ENCODE measurements around the gene HCFC2. TPM values are rescaled to one million over a fixed set of nuclear protein-coding genes. Genes with fewer than 3 reads are reported as not detected.
"Not testable (repeated sequence)": the region's sequence is repeated elsewhere in the genome, so short reads cannot be mapped to it uniquely, and the experiment has no call there.

HCFC2 gene
- 5.0 and 8.5 TPM in 2 replicates for polyA plus RNA-seq (2014; cell fraction: cytosol; rRNA removed)
- polyA plus RNA-seq (2014; cell fraction: nucleus; rRNA removed), result 20.4 and 22.7 TPM in 2 replicates

DNA sequence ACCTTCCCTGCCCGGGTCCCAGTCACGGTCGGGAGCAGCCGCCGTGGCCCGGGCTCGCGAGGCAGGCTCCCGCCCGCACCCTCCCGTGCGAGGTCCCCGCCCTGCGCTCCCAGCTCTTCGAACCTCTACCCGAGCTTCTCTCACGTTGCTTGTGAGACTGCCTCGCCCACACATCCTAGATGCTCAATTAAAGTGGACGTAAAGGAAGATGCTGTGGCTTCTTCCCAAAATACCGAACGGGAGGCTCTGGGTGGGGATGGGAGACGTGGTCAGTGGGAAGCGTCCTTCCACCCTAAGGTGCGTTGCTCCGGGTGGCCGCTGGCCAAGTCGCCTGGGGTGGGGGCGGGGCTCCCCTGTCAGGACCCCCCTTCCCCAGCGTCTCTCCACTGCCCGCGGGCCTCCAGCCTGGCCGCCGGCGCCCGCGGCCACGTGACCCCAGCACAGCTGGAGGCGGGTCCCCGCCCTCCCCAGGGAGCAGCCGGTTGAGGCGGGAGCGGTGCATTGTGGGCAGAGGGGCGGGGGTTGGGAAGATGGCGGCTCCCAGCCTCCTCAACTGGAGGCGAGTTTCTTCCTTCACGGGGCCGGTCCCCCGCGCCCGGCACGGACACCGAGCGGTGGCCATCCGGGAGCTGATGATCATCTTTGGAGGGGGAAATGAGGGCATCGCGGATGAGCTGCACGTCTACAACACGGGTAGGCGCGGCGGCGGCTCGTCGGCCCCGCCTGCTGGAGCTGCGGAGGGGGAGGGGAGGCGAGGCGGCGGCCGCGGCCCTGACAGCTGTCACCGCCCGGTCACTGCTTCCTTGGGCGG, at the start of gene HCFC2:
Gene HCFC2, plus strand, starts transcription at position 501 of the 811 bp plus-strand sequence. Its CDS starts 30 bp downstream, at position 531.
- peak; percentile 93 for DNase-seq (ENCODE audit: low spot score)

DNA sequence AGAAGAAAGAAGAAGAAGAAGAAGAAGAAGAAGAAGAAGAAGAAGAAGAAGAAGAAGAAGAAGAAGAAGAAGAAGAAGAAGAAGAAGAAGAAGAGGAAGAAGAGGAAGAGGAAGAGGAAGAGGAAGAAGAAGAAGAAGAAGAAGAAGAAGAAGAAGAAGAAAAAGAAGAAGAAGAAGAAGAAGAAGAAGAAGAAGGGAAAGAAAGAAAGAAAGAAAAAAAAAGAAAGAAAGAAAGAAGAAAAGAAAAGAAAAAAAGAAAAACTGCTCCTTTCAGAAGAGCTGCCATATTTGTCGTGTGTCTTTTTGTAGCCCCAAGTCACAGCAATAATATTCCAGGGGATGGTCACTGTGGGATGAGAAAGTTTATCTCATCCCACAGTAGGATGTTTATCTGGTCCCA, 42.5 kb upstream of the HCFC2 start:
- not testable (repeated sequence) for DNase-seq (ENCODE audit: low spot score)

DNA sequence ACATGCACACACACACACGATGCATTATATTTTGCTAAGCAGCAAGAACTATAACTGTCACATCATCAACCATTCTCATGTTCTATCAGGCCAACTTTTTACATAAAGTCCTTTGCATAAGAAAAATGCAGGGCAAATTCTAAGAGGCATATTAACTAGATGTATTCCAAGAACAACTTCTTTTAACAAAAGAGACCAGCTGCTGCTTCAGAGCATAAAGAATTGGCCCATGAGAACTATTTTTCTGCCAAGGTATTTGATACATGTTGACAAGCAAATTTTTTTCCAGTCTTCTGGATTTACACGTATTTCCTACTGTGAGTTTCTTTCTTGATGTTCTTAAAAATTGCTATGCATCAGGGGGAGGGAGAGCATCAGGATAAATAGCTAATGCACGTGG, 41.5 kb upstream of the HCFC2 start:
- DNase-seq (ENCODE audit: low spot score), result no peak

DNA sequence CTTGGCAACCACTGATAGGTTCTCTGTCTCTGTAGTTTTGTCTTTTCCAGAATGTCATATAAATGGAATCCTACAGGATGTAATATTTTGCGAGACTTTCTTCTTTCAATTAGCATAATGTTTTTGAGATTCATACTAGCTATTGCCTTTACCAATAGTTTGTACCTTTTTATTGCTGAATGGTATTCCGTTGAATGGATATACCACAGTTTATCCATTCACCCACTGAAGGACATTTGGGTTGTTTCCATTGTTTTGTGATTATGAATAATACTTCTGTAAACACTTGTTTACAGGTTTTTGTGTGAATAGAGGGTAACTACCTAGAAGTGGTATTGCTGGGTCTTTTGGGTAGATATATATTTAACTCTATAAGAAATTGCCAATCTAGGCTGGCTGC, 40.6 kb upstream of the HCFC2 start:
- DNase-seq (ENCODE audit: low spot score), result no peak

DNA sequence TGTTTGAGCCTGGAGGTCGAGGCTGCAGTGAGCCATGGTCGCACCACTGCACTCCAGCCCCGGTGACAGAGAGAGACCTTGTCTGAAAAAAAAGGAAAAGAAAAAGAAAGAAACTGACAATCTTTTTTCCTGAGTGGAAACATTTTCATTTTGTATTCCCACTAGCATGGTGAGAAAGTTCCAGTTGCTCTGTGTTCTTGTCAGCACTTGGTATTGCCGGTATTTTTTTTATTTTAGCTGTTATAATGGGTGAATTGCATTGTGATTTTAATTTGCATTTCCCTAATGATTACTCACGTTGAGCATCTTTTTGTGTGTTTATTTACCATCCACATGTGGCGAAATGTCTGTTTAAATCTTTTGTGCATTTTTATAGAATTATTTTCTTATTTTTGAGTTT, 40.0 kb upstream of the HCFC2 start:
- no peak for DNase-seq (ENCODE audit: low spot score)

DNA sequence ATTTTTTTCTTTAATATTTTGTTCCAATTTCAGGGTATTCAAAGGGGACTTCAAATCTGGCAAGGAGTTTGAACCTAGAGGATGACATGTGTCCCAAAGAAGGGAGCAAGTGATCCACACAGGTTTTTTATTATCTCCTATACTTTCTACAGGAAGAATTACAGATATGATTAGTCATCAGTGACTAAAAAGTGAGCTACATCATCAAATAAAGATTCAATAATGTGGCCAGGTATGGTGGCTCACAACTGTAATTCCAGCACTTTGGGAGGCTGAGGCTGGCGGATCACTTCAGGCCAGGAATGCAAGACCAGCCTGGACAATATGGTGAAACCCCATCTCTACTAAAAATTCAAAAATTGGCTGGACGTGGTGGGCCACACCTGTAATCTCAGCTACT, 38.6 kb upstream of the HCFC2 start:
- DNase-seq (ENCODE audit: low spot score), result no peak

DNA sequence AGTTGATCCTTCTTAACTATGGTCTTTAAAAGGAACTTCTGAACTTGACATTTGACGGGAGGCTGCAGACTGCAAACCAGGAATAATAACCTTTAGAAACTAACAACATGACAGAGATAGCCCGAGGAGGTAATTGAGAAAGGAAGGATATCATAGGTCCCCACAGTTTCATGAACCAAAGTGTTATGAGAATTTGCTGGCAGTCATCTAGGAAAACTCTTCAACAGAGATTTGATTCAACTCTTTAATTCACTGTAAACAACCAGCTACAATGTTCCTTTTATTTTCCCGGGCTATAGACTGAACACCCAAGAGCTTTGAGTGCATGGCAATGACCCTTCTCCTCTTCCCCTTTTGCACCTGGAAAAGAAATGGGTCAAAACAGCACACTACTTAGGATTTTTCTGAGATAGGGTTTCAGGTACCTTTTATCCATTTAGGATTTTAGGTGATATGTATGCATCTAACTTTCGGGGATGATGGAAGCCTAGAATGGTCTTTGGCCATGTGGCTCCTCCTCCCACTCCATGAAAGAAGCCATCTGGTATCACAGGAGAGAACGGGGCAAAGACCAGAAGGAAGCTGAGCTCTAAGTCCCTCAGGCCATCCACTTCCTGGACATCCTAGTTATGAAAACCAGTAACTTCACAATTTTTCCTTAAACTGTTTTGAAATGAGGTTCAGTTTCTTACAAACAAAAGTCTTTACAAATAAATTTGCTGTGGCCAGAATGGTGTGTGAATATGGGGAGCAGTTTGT, 37.3 kb upstream of the HCFC2 start:
- no peak for DNase-seq (ENCODE audit: low spot score)

DNA sequence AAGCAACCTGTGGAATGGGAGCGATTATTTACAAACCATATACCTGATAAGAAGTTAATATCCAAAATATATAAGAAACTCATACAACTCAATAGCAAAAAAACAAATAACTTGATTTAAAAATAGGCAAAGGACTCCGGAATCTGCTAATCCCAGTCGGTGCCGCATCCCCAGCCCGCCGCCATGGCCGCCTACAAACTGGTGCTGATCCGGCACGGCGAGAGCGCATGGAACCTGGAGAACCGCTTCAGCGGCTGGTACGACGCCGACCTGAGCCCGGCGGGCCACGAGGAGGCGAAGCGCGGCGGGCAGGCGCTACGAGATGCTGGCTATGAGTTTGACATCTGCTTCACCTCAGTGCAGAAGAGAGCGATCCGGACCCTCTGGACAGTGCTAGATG, 33.7 kb upstream of the HCFC2 start:
- DNase-seq (ENCODE audit: low spot score), result not testable (repeated sequence)

DNA sequence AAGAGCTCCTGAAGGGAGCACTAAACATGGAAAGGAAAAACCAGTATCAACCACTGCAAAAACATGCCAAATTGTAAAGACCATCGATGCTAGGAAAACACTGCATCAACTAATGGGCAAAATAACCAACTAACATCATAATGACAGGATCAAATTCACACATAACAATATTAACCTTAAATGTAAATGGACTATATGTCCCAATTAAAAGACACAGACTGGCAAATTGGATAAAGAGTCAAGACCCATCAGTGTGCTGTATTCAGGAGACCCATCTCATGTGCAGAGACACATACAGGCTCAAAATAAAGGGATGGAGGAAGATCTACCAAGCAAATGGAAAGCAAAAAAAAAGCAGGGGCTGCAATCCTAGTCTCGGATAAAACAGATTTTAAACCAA, 28.2 kb upstream of the HCFC2 start:
- not testable (repeated sequence) for DNase-seq (ENCODE audit: low spot score)

DNA sequence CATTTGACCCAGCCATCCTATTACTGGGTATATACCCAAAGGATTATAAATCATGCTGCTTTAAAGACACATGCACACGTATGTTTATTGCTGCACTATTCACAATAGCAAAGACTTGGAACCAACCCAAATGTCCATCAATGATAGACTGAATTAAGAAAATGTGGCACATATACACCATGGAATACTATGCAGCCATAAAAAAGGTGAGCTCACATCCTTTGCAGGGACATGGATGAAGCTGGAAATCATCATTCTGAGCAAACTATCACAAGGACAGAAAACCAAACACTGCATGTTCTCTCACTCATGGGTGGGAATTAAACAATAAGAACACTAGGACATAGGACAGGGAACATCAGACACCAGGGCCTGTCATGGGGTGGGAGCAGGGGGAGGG, 24.6 kb upstream of the HCFC2 start:
- not testable (repeated sequence) for DNase-seq (ENCODE audit: low spot score)

DNA sequence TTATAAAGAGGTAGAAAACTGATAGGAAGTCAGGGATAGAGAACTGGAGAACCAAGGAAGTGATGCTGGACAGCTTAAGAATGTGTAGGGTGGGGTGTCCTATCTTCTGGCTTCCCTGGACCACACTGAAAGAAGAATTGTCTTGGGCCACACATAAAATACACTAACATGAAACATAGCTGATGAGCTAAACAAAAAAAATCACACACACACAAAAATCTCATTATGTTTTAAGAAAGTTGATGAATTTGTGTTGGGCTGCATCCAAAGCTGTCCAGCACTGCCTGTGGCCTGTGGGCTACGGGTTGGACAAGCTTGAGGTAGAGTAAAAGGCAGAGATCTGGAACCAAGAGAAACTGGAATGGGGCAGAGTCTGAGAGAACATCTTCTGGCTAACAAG, 21.8 kb upstream of the HCFC2 start:
- DNase-seq (ENCODE audit: low spot score), result no peak

DNA sequence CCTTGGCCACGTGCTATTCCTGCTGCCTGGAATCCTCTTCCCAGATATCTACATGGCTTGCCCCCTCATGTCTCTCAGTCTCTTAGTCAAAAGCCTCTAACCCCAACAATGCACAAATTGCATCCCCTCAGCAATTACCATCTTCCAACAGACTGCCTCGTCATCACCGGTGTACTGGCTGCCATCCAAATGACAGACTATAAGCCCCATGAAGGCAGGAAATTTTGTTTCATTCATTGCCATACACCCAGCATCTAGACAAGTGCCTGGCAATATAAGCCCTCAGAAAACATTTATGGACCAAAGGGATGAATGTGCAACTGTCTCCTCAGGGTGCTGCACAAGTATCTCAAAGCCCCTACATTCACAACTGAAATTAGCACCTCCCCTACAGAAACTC, 20.2 kb upstream of the HCFC2 start:
- DNase-seq (ENCODE audit: low spot score), result no peak

DNA sequence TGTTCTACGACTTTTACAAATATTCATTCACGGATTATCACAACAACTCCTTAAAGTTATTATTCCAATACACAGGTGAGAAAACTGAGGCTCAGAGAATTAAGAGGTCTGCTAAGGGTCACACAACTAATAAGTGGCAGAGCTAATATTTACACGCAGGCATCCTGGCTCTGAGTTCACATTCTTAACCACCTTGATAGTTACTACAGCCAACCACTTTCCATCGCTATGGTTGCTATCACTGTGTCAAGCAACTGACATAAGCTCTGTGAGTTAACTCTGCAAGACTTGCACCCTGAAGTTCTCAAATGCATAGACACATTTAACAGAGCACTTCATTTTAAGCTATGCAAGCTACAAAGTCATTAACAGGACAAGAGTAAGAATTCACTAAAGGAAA, 18.0 kb upstream of the HCFC2 start:
- DNase-seq (ENCODE audit: low spot score), result no peak

DNA sequence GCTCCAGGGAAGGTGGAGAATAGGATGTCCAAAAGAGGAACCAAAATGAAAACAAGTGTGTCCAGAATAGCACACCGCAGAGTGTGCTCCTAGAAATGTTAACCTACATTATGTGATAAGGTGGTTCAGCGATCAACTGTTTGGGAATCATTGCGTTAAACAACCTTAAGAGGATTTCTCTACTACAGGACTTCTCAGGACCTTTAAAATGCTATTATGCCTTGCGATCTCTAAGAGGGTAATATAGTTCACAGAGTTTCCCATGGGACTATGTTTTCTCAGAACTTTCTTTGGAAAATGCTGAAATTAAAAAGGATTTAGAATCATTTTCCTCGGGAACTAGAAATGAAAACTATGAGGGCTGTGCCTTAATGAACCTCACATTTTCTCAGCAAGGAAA, 16.2 kb upstream of the HCFC2 start:
- DNase-seq (ENCODE audit: low spot score), result no peak

DNA sequence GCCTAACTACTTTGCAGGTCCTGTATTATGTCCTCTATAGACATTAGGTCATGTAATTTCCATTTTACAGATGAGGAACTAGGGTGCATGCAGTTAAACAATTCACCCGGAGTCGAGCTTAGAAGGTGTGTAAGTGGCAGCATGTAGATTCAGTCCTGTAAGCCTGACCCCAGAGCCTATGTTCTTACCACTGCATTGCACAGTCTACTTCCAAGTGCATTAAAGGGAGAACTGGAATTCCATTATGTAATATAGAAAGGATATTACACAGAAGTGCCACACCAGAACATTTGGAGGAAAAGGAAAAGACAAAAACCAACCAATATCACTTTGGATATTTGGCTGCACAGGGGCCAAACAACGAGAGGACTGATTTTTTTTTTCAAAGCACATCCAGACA, 15.5 kb upstream of the HCFC2 start:
- no peak for DNase-seq (ENCODE audit: low spot score)

DNA sequence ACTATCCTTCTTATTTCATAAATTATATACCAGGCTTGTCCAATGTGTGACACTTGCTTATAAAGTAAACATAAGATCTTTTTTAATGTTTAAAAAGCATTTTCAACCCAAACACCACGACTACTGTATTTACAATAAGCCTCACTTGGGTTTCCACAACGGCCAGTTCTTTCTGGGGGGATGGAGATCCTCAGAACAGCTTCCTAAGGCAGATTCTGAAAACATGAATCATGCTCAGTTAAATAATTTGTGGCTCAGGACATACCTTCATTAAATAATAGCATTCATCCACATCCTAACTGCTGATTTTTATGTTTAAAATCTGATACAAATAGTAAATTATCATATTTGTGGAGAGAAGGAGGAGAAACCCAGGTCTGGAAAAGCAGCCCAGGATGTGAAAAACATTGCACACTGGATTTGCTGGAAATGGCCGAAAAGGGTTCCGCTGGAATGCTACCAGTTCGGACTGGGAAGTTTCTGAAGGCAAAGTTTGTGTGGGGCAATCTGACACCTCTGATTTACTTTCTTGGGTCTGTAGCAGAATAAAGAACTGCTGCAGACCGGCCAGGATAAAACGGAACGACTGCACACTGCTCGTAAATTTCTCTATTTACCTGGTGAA, 14.9 kb upstream of the HCFC2 start:
- no peak for DNase-seq (ENCODE audit: low spot score)

DNA sequence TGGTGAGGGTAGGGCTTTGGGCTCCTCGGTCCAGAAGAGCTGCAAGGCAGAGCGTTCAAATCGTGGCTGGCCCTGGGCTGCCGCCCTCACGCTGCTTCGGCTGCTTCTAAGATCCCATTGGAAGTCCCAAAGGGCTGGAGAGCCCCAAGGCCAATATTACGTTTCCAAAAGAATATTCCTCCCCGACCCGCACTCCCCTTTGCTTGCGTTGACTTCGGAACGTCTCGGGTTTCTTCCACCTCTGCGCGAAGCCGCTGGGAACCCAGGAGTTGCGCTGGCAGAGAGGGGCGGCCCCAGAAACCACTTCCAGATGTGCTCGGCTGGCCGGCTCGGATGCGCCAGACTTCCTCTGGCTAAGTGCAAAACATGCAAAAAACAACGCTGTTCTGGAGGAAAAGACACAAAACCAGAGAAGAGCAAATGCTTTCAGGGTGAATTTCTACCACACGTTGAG, 14.4 kb upstream of the HCFC2 start, which contains the start of gene GLT8D2:
Gene GLT8D2, minus strand, starts transcription at position 285 of the 454 bp plus-strand sequence. CDS start 30,539 bp downstream, outside the sequence.
- no peak for DNase-seq (ENCODE audit: low spot score)

DNA sequence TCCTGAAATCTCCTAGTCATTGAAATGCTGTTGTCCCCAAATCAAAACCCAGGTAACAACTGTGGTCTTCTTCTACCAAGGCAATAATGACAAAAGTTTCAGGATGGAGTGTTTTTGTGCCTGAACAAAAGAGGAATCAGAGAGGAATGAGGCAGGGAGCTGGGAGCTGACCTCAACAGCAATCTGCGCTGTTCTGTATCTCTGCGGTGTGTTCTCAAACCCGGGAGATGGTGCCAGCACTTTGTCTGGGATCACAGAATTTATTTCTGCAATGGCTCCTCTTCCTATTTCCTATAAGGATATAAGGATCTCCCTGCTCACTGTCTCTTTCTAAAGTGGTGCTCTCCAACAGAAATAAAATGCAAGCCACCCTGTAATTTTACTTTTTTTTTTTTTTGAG, 13.9 kb upstream of the HCFC2 start:
- no peak for DNase-seq (ENCODE audit: low spot score)

DNA sequence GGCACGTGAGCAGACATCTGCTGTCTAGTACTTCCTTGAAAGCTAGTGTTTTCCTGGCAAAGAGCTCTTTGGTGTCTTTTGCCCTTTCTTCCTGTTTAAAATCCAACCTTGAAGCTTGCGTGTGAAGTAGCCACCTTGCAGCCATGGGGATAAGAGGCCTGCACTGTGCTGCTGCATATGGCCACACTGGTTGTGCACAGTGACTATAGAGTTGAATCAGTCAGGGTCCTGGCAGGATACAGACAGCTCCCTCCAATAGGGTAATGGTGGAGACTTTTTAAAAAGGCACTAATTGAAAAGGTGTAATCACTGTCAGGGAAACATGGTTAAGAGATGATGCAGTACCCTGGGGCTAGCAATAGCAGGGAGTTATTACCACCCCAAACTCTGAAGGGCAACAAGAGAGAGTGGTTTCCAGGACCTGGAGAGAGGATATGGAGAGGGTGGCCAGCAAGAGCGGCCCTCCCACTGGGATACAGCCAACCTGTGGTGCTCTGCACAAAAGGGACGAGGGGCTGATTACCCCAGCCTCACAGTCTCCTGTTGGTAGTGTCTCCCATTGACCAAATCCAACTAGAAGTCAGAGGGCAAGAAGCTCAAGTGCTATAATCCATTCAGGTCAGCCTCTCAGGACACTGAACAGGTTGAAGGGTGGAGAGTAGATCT, 9.5 kb upstream of the HCFC2 start:
- DNase-seq (ENCODE audit: low spot score), result no peak

DNA sequence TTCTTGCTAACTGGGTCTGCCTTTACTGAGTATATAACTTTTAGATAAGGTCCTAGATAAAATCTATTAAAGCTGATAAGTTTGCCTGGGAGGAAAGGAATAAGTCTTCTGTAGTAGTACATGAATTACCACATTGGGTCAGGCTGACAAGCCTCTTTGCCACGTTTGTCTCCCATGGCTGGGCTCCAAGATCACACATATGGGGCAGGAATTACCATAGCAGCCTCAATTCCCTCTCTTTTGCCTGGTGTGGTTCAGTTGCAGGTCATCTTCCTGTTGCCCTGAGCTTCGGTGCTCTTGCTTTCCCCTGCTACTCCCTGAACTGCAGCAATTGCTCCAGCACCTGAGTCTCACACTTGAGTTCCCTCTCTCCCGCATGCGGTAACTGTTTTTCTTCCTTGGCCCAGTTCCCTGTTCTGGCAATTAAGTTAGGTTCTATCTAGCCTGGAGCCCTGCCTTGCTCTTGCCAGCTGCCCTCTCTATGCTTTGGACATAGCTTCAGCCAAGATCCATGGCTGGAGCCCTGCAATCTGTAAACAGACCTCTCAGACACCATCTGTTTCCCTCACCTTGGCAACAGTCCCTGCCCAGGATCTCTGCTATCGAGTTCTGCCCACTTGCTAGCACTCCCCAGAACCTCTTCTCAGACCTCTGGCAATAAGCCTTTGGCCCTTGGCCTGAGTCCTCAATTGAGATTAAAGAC, 8.5 kb upstream of the HCFC2 start:
- no peak for DNase-seq (ENCODE audit: low spot score)

DNA sequence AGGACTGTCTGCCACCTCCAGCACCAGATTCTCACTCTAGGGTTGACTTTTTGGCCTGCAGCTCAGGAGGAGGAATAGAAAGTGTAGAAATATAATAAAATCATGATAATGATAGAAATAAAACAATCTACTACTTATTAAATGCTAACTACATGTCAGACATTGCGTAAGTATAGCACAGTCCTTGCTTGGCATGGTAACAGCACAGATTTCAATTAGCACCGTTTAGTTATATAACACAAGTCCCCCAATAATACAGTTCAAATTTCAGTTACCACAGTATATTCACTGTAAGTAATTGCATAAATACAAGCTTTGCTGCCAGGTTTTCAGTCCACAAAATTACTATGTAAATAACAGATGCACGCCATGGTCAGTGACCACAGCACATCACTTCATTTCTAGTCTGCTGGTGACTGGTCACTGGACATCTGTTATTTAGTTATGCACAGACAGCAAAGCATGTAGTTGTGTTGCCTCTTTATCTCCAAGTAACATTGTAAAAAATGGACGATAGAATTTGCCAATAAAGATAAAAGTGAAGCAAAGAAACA, 7.8 kb upstream of the HCFC2 start:
- no peak for DNase-seq (ENCODE audit: low spot score)
